Hypothalamus (tissue), 51 donors: ENCODE results near the gene CEP350.
"Not testable (repeated sequence)": the region's sequence is repeated elsewhere in the genome, so short reads cannot be mapped to it uniquely, and the experiment has no call there.

ENCODE experiments used
- DNase-seq, 51 donors: peaks; one replicate each; lab custom pipeline; 2025; lab: John Stamatoyannopoulos, UW

Gene CEP350

DNA sequence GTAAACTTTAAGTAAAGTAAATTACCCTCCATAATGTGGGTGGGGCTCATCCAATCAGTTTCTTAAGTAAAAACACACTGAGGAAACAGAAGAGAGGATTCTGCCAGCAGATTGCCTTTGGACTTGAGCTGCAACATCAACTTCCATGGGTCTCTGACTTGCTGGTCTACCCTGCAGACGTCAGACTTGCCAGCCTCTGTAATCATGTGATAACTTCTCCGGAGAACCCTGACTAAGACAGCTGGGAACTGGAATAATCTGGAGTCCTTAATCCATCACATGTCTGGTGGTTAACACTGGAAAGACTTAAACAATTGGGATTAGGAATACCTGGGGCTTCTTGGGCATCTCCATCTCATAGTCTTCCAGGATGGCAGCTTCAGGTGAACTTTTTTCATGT is 13.2 kb upstream of the CEP350 start:
- no peak for DNase-seq

DNA sequence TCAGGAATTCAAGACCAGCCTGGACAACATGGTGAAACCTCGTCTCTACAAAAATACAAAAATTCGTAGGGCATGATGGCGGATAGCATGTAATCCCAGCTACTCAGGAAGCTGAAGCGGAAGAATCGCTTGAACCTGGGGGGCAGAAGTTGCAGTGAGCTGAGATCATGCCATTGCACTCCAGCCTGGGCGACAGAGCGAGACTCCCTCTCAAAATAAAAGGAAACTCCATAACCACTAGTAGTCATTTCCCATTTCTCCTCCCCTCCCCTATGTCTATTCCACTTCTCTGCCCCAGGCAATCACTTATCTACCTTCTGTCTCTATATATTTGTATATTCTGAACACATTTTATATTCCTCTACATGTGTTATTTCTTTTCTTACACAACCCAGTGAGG is 4.0 kb upstream of the CEP350 start:
- DNase-seq: peak in 1 of 51 donors; percentile 2

GRCh38 chr1:179951383-179952144 is 3.0 kb upstream of the CEP350 start:
- DNase-seq: no peak

DNA sequence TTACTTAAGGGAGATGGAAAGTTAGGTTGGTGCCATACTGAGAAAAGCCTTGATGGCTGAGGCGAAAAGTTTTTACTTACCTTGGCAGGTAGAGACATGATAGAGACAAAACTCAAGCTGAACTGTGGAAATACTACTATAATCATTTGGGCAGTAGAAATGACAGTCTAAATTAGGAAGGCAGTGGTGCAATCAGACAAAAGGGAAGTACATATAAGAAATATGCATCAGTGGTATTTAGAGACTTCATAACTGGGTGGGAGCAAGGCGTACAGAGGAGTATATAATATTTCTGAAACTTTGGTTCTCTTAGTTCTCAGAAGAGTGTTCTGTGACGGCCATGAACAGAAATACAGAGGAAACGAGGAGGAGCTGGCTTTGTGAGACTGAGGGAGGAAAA is 2.4 kb upstream of the CEP350 start:
- no peak for DNase-seq

- DNase-seq: peak in 11 of 51 donors; percentile 26 to 79 (median 49)
Observed at GRCh38 chr1:179953974-179954492, 577 bp upstream of the CEP350 start.

- DNase-seq: peak in 4 of 51 donors; percentile 15 to 69 (median 39)
Observed at GRCh38 chr1:179955287-179955680, 674 bp downstream of the CEP350 start.

DNA sequence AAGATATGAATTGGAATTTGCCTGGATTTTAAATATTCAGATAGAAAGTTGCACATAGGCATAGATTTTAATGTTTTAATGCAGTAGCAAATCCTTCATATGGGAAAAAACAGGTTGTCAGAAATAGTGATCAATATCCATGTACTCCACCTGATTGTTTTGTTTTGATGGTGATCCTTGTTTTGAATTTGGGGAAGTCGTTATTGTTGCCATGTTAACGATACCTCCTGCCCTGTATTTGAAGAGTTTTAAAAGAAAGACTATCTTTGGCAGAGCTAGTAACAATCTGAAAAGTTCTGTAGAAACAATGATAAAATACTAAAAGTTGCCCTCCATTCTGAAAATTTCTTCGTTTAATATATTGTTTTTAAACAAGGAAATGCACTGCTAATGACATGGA is 1.1 kb downstream of the CEP350 start:
- DNase-seq: no peak

- no peak for DNase-seq
Observed at GRCh38 chr1:179958359-179958758, 3.7 kb downstream of the CEP350 start.

DNA sequence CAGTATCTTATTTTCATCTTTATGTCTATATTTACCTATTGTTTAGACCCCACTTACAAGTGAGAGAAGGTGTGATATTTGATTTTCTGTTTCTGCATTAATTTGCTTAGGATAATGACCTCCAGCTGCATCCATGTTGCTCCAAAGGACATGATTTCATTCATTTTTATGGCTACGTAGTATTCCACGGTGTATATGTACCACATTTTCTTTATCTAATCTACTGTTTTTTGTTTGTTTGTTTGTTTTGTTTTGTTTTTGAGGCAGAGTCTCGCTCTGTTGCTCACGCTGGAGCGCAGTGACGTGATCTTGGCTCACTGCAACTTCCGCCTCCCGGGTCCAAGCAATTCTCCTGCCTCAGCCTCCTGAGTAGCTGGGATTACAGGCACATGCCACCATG is 7.6 kb downstream of the CEP350 start:
- not testable (repeated sequence) for DNase-seq

DNA sequence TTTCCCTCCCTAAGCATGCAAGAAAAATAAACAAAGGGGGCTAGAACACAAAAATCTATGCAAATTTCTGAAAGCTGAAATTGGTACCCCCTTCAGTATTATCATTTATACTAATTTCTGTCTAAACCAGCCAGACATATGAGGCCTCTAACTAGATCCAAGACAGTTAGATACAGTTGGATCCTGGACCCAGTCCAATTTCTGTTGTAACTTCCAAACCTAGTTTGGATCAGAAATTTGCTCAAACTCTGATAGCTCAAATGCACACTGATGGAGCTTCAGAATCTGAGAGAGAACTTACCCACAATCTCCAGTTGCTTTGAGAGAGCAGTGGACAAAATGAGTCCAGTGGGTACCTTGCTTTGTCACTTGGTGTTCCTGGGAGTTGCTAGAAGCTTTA is 11.9 kb downstream of the CEP350 start:
- DNase-seq: no peak

DNA sequence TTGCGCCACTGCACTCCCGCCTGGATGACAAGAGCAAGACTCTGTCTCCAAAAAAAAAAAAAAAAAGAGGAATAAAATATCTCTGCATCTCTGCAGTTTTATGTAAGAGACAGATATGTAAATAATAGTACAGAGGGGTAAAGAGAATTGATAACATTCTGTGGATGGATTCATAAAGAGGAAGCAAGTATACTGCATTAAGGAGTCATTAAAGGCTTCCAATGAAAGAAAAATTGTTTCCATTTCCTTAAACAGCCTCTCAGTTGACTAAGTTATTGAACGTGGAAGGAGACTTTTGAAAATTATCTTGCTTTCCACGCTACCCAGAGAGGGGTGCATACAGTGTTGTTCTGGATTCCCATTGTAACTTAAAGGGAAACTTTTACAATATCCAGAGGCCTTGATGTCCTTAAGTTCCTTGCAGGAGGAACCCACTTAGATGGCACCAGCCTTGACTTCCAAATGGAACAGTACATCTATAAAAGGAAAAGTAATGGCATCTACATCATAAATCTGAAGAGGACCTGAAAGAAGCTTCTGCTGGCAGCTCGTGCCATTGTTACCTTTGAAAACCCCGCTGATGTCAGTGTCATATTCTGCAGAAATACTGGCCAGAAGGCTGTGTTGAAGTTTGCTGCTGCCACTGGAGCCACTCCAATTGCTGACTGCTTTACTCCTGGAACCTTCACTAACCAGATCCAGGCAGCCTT is 13.8 kb downstream of the CEP350 start:
- no peak for DNase-seq

GRCh38 chr1:179968994-179969919 is 14.6 kb downstream of the CEP350 start:
- DNase-seq: no peak

DNA sequence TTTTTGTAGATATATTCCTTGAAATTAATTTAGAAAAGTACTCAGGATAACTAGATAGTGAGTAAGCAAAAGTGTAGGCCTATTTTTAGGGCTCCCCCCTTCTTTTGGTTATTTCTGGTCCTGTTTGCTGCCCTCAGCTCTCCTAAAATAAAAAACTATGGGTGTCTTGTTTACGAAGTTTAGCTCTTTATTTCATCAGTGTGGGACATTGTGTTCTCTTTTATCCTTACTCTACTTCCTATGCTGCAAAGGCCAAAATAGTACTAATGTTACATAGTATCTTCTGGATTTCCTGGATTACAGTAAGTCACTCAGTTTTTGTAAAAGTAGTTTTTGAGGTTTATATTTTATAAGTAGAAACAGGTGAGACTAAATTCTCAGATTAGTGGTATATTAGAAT is 15.4 kb downstream of the CEP350 start:
- DNase-seq: no peak

DNA sequence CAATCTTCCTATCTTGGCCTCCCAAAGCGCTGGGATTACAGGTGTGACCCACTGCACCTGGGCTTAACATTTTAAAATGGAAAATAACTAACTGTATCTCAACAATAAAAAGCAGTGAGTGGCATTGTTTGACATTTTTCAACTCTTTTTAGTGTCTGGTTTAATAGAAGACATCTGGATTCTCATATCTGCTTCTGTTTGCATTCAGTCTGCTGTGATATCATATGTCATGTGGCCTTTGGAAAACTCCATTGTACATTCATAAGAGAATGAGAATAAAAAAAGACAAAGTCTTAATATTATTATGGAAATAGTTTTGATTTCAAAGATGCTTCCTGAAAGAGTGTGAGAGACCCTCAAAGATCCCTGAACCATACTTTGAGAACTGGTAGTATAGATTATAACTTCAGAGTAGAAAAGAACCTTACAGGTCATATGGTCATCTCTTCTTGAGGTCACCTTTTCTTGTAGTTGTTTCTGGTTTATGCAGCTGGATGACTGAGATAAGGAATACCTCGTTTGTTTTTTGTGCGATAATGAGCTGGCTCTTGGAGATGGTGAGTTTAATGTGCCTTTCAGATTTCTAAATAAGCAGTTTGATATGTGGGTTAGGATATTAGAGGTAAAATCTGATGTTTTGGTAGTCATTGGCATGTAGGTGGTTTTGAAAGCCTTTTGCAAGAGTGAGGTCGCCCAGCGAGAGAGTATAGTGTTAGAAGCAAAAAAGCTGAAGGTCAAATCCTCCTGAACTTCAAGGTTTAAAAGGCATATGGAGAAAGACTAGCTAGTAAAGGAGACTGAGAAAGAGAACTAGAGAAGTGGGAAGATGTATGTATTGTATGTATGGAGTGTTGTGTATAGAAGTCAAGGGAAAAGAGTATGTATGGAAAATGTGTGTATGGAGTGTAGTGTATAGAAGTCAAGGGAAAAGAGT is 17.2 kb downstream of the CEP350 start:
- DNase-seq: no peak

GRCh38 chr1:179973198-179974110 is 18.8 kb downstream of the CEP350 start:
- no peak for DNase-seq

DNA sequence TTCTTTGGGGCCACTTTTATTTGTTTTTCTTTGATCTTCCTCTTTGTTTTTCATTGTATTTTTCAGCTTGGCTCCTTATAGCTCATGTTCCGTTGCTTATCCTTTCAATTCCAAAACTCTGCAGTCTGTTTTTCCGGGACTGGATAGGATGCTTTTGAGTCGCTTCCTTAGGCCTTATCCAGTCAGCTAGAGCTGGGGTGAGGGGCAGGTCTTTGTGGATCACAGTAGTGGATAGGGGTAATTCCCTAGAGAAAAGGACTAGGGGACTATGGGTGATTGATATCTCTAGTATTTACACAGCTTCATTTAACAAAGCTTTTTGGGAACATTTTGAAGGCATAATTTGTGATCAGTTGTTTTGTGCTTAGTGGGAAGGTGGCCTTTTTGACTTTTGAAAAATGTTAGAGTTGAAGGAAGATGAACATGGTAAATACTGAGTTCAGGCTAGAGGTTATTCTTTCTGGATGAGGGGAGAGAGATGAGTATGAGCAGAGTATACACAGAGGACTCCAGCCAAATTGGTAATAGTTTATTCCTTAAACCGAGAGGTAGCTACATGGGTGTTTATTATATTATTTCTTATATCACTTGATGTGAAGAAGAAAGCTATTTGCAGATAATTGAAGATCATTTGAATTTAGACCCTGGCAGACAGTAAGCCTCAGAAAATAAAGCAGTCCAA is 22.5 kb downstream of the CEP350 start:
- DNase-seq: no peak

DNA sequence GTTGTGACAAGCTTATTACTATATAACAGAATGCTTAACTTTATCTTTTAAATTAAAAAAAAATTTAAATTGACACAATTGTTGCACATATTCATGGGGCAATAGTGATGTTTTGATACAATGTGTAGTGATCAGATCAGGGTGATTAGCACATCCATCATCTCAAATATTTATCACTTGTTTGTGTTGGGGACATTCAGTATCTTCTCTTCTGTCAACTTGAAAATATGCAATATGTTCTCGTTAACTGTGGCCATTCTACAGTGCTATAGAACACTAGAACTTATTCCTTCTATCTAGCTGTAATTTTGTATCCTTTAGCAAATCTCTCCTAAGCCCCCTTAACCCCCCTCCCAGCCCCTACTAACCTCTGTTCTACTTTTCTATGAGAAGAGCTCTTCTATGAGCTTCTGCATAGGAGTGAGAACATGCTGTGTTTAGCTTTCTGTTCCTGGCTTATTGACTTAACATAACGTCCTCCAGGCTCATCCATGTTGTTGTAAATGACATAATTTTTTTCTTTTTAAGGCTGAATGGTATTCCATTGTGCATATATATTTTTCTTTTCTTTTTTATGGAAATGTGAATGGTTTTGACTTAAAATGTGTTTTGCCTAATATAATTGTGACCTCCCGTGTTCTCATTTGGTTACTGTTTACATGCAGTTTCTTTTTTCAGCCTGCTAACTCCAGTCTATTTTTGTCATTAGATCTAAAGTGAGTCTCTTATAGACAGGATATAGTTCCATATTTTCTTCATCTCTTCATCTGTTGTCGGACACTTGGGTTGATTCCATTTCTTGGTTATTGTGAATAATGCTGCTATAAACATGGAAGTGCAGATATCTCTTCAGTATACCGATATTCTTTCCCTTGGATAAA is 23.8 kb downstream of the CEP350 start:
- no peak for DNase-seq
